ENCODE data around the gene THRSP. TPM values are rescaled to one million over a fixed set of nuclear protein-coding genes. Genes with fewer than 3 reads are reported as not detected.

The THRSP gene
- total and polyA plus RNA-seq, 2 of the 8 experiments (the other 6 are each of a cell fraction or from before 2014, with no cell fraction given), result 0.11 TPM; not detected in 1

- no peak for TF ChIP-seq NANOG (IDR thresholded peaks at IDR 0.05; ENCODE audit: insufficient read depth, low read depth, low read length, poor library complexity, severe bottlenecking)
Observed at GRCh38 chr11:78111298-78111697, 47.6 kb downstream of the THRSP start (continued).
